Smooth muscle cell (in vitro differentiated cells): ENCODE measurements around the gene SLC5A9. TPM values are rescaled to one million over a fixed set of nuclear protein-coding genes. Genes with fewer than 3 reads are reported as not detected.

ENCODE experiments used
- DNase-seq: peaks from one replicate; lab custom pipeline; 2025; ENCODE audit not compliant: unreplicated experiment; lab: John Stamatoyannopoulos, UW
- H2AFZ ChIP-seq: fragments of 200-600 bp; sonication (generic); 2 replicates; pipeline ENCODE4 v1.6.0; 2016; ENCODE audit warnings: antibody characterized with exemption, low read depth, mild to moderate bottlenecking
- H3F3A ChIP-seq: fragments of 200-600 bp; sonication (generic); 2 replicates; pipeline ENCODE4 v1.6.0; 2017; ENCODE audit warnings: antibody characterized with exemption, low read depth
- H3K27ac ChIP-seq: fragments of 200-600 bp; sonication (generic); 2 replicates; pipeline ENCODE4 v1.5.1; 2016; ENCODE audit warnings: low read depth, mild to moderate bottlenecking
- H3K27me3 ChIP-seq: fragments of 200-600 bp; sonication (generic); 2 replicates; pipeline ENCODE4 v1.6.1; 2016; ENCODE audit warnings: low read depth, mild to moderate bottlenecking
- H3K36me3 ChIP-seq: fragments of 200-600 bp; sonication (generic); 2 replicates; pipeline ENCODE4 v1.5.1; 2016; ENCODE audit warnings: low read depth
- H3K4me1 ChIP-seq: fragments of 200-600 bp; sonication (generic); 2 replicates; pipeline ENCODE4 v1.5.1; 2016; ENCODE audit warnings: low read depth
- H3K4me2 ChIP-seq: fragments of 200-600 bp; sonication (generic); 2 replicates; pipeline ENCODE4 v1.6.0; 2016; ENCODE audit warnings: mild to moderate bottlenecking
- H3K4me3 ChIP-seq: fragments of 200-600 bp; sonication (generic); 2 replicates; pipeline ENCODE4 v1.5.1; 2016; ENCODE audit warnings: mild to moderate bottlenecking
- H3K79me2 ChIP-seq: fragments of 200-600 bp; sonication (generic); 2 replicates; pipeline ENCODE4 v1.6.0; 2016; ENCODE audit warnings: low read depth, mild to moderate bottlenecking
- H3K9ac ChIP-seq: fragments of 200-600 bp; sonication (generic); 2 replicates; pipeline ENCODE4 v1.6.0; 2016; ENCODE audit warnings: low read depth
- H3K9me3 ChIP-seq: fragments of 200-600 bp; sonication (generic); replicated peaks from 2 replicates; pipeline ENCODE4 v1.5.1; 2016; ENCODE audit warnings: low read depth
- H4K20me1 ChIP-seq: fragments of 200-600 bp; sonication (generic); 2 replicates; pipeline ENCODE4 v1.6.0; 2016; ENCODE audit warnings: low read depth
- WGBS: methylation state at CpG from one replicate; pipeline ENCODE4 v1.1.7; 2016; ENCODE audit warnings: low lambda C conversion rate; 5-methylcytosine and 5-hydroxymethylcytosine counted together
- polyA plus RNA-seq: library from polyadenylated mRNA; unstranded; fragments of >200 nt; fragmentation: Nextera tagmentation; extraction: Ambion mirVana; gene quantifications from 2 replicates; pipeline ENCODE4 v1.2.1, GENCODE V29; 2016
- total RNA-seq: library from RNA; depleted of rRNA; stranded (reverse); fragments of >200 nt; gene quantifications from 2 replicates; pipeline ENCODE4 v1.2.3, GENCODE V29; 2014
- TF ChIP-seq, protein P1 (sequence below): fragments of 200-600 bp; sonication (generic); IDR thresholded peaks from 2 replicates; pipeline ENCODE4 v1.5.1; 2017; ENCODE audit warnings: borderline replicate concordance, mild to moderate bottlenecking, antibody characterized with exemption; ENCODE audit not compliant: insufficient read depth, poor library complexity, severe bottlenecking

SLC5A9 gene
- total and polyA plus RNA-seq, 2 experiments from 2014 or later: 0.09 TPM; not detected in 1

DNA sequence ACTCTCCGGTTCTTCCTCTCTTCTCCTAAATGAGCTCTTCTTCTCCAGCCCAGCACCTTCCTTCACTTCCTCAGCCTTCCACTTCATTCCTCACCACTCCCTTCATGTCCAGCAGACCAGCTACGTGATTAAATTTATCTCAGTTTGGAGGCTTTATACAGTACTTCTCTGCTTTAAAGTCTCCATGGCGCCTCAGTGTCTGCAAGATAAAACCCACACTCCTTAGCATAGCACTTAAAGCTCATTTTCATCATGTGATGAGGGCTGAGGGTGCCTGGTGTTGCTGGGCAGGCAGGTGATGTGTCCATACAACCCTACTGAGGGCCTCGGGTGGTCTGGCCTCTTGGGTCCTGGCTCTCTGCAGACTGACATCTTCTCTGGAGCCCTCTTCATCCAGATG, 7.7 kb downstream of the SLC5A9 start:
- H2AFZ ChIP-seq: no peak overlapping the region
- no peak overlapping the region for H3K4me3 ChIP-seq
- H3K9me3 ChIP-seq: no peaks in the 10 kb centered on the region
- no peaks in the 10 kb centered on the region for H3F3A ChIP-seq
- H3K4me2 ChIP-seq: no peak overlapping the region
- H3K79me2 ChIP-seq: no peaks in the 10 kb centered on the region
- H3K9ac ChIP-seq: no peak overlapping the region
- TF ChIP-seq, protein P1, sequence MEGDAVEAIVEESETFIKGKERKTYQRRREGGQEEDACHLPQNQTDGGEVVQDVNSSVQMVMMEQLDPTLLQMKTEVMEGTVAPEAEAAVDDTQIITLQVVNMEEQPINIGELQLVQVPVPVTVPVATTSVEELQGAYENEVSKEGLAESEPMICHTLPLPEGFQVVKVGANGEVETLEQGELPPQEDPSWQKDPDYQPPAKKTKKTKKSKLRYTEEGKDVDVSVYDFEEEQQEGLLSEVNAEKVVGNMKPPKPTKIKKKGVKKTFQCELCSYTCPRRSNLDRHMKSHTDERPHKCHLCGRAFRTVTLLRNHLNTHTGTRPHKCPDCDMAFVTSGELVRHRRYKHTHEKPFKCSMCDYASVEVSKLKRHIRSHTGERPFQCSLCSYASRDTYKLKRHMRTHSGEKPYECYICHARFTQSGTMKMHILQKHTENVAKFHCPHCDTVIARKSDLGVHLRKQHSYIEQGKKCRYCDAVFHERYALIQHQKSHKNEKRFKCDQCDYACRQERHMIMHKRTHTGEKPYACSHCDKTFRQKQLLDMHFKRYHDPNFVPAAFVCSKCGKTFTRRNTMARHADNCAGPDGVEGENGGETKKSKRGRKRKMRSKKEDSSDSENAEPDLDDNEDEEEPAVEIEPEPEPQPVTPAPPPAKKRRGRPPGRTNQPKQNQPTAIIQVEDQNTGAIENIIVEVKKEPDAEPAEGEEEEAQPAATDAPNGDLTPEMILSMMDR: no peak
- no peak overlapping the region for H3K27ac ChIP-seq
- DNase-seq: no peak
- peaks cover 16% of the 10 kb centered on the region for H3K27me3 ChIP-seq
- no peaks in the 10 kb centered on the region for H3K4me1 ChIP-seq
- no peaks in the 10 kb centered on the region for H3K36me3 ChIP-seq
- WGBS: 74% methylated on average over 4 of the region's 4 CpGs
- no peaks in the 10 kb centered on the region for H4K20me1 ChIP-seq

DNA sequence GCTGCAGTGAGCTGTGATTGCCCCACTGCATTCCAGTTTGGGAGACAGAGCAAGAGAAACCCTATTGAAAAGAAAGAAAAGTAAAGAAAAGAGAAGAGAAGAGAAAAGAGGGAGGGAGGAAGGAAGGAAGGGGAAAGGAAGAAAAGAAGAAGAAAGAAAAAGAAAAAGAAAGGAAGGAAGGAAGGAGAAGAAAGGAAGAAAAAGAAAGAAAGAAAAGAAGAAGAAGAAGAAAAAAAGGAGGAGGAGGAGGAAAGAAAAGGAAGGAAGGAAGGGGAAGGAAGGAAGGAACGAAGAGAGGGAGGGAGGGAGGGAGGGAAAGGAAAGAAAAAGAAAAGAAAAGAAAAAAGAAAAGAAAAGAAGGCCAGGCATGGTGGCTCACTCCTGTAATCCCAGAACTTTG, 10.2 kb downstream of the SLC5A9 start:
- H2AFZ ChIP-seq: no peak overlapping the region
- DNase-seq: no peak
- no peaks in the 10 kb centered on the region for H4K20me1 ChIP-seq
- H3K36me3 ChIP-seq: no peaks in the 10 kb centered on the region
- H3K4me1 ChIP-seq: no peaks in the 10 kb centered on the region
- H3K79me2 ChIP-seq: no peaks in the 10 kb centered on the region
- TF ChIP-seq, protein P1: no peak
- 40% methylated on average over 1 of the region's 1 CpG for WGBS
- no peaks in the 10 kb centered on the region for H3K9me3 ChIP-seq
- no peak overlapping the region for H3K9ac ChIP-seq
- H3K27ac ChIP-seq: no peak overlapping the region
- H3K27me3 ChIP-seq: peaks cover 16% of the 10 kb centered on the region
- no peaks in the 10 kb centered on the region for H3F3A ChIP-seq
- no peak overlapping the region for H3K4me2 ChIP-seq
- H3K4me3 ChIP-seq: no peak overlapping the region

DNA sequence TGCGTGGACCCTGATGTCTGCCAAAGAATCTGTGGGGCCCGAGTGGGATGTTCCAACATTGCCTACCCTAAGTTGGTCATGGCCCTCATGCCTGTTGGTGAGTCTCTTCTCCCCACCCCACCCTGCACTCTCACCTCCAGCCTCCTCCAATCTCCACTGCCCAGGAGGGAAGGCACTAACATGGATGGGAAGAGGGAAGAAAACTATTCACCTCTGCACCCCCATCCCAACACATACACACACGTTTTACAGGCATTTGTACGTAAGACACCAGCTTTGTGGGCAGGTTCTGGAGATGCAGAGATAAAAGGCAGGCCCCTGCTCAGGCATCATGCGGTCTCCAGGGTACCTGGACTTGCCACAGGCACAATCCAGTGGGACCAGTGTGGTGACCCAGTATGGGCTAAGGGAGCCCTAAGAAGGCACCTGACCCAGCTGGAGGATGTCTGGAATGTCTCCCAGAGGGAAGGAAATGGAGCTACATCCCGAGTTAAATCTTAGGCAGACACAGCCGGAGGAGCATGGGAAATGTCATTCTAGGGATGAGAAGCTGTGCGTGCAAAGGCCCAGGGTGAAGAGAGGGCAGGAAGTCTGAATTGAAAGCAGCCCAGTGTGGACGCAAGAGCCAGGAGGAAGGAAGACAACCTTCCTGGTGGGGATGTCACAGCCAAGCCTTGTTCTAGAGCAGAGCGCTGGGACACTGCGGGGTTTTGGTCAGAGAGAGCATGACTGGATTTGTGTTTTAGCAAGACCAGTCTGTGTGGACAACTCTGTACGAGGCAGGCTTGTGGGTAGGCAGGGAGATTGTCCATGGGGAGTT, 11.4 kb downstream of the SLC5A9 start:
- Histone ChIP-seq H3K9ac (no peak overlapping the region), H3K36me3 (no peaks in the 10 kb centered on the region), H3K4me2 (no peak overlapping the region), H3K27ac (no peak overlapping the region), H3K9me3 (no peaks in the 10 kb centered on the region), H3K79me2 (no peaks in the 10 kb centered on the region), H2AFZ (no peak overlapping the region), H3K4me1 (no peaks in the 10 kb centered on the region), H3K27me3 (peaks cover 16% of the 10 kb centered on the region), H3F3A (no peaks in the 10 kb centered on the region), H4K20me1 (no peaks in the 10 kb centered on the region), H3K4me3 (no peak overlapping the region)
- no peak for DNase-seq
- WGBS: 84% methylated on average over 12 of the region's 12 CpGs
- TF ChIP-seq, protein P1: no peak

DNA sequence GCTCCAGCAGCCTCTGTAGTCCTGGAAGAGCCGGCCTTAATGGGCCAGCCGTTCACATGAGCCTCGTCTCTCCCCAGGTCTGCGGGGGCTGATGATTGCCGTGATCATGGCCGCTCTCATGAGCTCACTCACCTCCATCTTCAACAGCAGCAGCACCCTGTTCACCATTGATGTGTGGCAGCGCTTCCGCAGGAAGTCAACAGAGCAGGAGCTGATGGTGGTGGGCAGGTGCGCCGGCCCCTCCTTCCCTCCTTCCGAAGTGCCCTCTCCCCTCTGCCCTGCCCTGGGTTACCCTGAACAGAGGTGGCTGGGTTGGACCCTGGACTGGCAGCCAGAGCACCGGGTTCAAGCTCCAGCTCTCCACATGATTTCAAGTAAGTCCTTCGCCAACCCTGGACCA, 13.1 kb downstream of the SLC5A9 start:
- no peak overlapping the region for H3K4me2 ChIP-seq
- H3F3A ChIP-seq: no peaks in the 10 kb centered on the region
- H3K36me3 ChIP-seq: no peaks in the 10 kb centered on the region
- no peaks in the 10 kb centered on the region for H3K79me2 ChIP-seq
- no peak for DNase-seq
- H3K4me3 ChIP-seq: no peak overlapping the region
- H3K27me3 ChIP-seq: peaks cover 7% of the 10 kb centered on the region
- H3K9ac ChIP-seq: no peak overlapping the region
- H4K20me1 ChIP-seq: no peaks in the 10 kb centered on the region
- H3K4me1 ChIP-seq: no peaks in the 10 kb centered on the region
- H3K27ac ChIP-seq: no peak overlapping the region
- WGBS: 94% methylated on average over 13 of the region's 13 CpGs
- TF ChIP-seq, protein P1: no peak
- no peaks in the 10 kb centered on the region for H3K9me3 ChIP-seq
- H2AFZ ChIP-seq: no peak overlapping the region
